CD4-positive, alpha-beta T cell treated with Interleukin-6 for 4 hours (primary cell): ENCODE data around the gene NALF2.

Source experiments
- DNase-seq: peaks from one replicate; pipeline ENCODE4 v3.0.0-alpha.2; 2020; ENCODE audit warnings: mixed read lengths

NALF2 gene

DNA sequence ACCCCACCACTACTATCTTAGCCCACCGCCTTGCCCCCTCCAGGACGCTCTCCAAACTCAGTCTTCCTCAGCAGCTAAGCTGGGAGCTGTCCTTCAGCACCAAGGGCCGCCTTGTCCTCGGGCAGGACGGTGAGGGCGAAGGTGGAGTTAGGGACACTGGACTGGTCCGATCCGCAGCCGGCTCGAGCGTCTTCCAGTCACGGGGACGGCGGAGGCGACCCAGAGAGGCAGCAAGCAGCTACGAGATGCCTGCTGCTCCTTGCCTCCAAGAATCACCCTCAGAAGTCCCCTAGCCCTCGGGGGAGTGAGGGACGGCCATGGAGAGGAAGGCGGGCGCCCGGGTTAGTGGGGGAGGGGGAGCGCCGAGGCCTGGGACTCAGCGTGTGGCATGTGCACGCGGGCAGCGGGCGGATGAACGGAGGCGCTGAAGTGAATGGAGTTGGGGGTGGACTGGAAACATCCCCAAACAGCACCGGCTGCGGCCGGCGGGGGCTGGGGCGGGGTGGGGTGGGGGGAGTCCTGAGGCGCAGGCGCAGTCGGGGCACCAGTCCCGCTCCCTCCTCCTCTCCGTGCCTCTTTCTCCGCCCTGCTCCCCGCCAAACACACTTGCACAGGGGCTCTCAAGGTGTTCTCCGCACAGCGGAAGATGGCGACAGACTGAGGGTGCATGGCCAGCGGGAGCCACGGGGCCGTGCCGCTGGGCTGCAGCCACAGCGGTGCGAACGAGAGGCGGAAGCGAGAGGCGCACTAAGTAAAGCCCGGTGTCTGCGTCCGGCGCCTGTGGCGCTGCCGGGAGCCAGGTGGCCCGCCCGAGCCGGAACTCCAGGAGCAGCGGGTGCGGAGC lies at the start of gene NALF2:
TSS of gene NALF2 (plus strand) at position 545 of the 844 bp plus-strand sequence. CDS start 957 bp downstream, outside the sequence.
- DNase-seq, result peak; percentile 15

DNA sequence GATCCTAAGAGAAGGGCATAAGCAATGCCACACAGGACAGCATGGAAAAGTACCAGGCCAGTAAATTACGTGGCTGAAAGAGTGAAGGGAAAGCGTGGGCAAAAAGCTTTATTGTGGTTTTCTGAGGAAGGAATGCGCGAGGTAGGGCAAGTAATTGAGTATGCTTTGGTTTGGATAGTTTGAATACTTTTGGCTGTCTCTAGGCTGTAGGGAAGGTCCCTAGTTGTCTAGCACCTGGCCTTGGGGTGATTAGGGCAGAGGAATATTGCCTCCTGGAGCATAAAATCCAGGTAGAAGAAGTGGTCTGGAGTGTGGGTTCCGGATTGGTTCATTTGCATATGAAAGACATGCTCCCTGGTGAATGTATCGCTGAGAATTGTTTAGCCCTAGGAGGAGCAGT lies 46.4 kb upstream of the NALF2 start:
- DNase-seq, result no peak

DNA sequence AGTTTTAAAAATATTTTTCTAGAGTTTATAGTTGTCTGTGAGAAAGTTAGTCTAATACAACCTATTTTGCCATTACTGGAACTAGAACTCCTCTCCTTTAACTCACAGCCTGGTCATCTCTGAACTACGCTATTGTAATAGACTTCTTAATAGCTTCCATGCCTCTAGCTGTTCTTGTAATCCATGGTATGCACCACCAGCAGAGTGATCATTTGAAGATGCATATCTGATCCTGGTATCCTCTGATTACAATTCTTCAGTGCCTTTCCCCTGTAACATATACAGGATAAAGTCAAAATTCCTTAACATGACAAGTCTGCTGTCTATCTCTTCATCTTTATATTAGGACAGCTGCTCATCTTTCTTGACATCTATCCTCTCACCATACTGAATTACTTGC lies 37.6 kb upstream of the NALF2 start:
- no peak for DNase-seq

DNA sequence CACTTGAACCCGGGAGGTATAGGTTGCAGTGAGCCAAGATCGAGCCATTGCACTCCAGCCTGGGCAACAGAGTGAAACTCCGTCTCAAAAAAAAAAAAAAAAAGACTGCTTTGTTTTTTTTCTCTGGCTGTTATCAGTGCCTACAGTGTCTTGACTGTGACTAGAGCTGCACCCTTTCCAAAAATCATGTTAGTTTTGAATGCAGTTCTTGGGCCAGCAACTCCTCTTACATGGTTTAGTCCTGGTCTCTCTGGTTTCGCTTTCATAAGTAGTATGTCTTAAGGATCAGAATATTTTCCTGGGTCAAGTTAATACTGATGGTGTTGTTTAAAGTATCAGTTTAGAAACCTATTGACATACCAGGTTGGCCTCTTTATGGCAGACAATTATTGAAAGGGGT lies 34.2 kb upstream of the NALF2 start:
- no peak for DNase-seq

DNA sequence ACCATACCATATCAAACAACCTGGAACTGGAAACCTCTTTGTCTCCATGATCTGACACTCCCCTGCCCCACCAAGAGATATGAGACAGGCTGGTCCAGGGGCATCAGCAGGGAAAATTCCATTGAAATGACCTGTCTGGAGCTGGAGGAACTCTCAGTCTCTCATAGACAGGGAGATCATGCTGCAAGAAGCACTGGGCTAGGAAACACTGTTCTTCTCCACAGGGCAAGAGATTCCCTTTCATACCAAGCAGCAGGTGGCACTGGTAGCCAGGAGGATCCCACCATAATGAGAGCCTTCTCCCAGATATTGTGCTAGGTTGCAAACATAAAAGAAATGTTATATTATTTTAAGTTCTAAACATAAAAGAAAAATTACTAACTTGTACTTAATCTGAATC lies 14.5 kb upstream of the NALF2 start:
- DNase-seq, result no peak

DNA sequence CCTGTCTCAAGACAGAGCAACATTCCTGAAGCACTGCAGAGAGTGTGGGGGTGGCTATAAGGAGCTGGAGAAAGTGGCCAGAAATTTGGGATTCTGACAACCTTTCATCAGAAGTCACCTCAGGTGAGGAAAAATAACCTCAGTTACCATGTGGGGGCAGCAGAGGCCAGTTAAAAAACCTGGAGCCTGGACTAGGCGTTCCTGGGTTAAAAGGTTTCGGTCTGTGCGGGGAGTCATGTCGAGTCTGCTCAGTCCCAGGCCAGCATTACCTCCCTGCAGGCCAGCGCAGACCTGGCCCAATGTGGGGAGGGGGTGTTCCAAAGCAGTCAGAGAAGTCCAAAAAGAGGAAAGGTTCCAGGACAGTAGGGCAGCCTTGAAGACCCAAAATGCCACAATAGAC lies 10.9 kb upstream of the NALF2 start:
- DNase-seq, result peak; percentile 34

DNA sequence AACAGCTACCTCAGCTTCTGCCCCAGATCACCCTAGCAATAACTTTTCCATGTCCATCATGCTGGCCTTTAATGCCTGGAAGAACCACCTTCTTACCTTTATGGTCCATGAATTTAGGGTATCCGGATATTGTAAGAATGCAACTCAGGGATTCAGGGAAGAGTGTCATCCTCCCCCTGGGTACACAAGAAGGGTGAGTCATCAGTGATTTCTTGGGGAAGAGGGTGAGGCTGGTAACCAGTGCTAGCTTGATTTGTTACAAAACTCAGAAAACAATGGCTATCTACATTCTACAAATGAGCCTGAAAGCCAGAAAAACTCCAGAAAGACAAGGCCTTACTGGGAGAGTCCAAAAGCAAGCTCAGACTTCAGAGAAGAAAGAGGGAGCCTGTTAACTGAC lies 10.4 kb upstream of the NALF2 start:
- no peak for DNase-seq

DNA sequence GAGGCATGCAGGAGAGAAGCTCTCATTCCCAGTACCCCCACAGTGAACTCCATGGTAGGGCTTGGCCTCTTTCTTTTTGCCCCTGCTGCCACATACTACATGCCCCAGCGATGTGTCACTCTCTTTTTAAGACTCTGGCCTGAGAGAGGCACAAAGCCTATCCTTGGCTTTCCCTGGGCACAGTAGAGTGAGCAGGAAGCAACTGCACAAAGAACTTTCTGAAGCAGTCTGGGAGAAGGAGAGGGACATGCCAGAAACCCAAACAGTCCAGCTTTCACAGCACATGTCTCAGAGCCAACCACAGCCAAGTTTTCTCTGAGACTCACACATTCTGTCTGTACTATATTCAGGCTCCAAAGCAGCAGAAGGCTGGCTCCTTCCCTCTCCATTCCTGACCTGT lies 7.9 kb upstream of the NALF2 start:
- DNase-seq, result no peak

DNA sequence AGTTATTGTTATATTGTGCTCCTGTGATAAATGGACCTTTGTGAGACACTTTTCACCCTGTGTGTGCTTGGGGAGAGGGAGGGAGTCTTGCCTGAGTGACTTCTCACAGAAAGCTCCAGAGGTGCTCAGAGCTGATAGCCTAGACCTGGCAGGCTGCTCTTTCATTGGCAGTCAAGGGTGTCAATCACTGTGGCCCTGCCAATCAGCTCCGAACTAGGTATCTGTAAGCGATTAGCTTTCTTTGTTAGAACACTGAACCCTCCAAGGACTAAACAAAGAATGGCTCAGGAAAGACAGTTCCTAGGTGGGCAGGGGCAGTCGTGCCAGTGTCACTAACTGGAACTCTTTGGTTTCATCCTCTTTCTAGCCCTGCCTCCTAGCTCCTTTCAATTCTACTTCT lies 2.7 kb upstream of the NALF2 start:
- no peak for DNase-seq

DNA sequence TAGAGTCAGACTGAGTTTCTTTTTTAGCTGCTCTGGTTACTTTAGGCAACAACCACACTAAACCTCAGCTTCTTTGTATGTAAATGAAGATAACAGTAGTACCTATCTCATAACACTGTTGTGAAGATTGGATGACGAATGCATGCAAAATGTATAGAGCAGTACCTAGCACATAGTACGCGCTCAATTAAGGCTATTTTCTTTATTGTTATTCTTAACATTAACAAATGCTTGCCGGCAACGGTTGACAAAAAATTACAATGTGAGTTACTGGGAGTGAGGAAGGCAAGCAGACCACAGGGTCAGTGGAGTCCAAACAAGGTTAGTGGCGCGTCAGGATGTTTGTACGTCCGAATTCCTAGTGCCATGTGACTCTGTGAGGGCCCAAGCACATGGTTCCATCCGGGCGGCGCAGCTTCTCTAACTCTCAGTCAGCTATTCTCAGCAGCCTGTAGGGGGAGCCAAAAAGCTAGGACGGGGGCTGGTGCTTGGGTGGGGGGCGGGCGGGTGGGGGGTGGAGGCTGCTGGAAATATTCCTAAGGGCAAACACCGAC lies 821 bp upstream of the NALF2 start:
- no peak for DNase-seq

DNA sequence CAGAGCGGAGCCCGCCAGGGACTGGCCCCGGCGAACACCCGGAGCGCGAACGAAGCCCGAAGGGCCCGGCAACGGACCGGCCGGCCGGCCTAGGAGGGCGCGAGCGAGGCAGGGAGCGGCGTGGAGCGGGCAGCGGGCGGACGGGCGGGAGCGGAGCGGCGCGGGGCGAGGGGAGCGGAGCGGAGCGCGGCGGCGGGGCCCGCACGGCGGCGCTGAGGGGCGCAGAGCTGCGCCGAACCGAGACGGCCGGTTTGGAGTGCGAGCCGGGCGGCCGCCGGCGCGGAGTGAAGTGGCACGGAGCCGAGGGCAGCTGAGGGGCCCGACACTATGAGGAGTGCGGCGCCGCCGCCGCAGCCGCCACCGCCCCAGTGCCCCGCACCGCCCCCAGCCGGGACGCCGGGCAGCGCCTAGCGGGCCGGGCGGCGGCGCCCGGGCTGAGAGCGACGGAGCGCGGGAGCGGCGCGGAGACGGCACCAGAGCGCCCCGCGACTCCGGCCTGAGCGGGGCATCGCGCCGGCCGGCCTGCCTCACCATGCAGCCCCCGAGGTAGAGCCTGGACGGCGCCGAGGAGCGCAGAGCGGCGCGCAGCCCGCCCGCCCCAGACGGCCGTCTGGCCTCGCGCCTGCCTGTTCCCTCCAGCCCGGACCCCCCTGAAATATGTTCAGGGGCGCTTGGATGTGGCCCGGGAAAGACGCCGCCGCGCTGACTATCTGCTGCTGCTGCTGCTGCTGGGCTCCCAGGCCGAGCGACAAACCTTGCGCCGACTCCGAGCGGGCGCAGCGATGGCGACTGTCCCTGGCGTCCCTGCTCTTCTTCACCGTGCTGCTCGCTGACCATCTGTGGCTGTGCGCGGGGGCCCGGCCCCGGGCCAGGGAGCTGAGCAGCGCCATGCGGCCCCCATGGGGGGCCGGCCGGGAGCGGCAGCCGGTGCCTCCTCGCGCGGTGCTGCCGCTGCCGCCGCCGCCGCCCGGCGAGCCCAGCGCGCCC lies 793 bp downstream of the NALF2 start:
- DNase-seq, result no peak

DNA sequence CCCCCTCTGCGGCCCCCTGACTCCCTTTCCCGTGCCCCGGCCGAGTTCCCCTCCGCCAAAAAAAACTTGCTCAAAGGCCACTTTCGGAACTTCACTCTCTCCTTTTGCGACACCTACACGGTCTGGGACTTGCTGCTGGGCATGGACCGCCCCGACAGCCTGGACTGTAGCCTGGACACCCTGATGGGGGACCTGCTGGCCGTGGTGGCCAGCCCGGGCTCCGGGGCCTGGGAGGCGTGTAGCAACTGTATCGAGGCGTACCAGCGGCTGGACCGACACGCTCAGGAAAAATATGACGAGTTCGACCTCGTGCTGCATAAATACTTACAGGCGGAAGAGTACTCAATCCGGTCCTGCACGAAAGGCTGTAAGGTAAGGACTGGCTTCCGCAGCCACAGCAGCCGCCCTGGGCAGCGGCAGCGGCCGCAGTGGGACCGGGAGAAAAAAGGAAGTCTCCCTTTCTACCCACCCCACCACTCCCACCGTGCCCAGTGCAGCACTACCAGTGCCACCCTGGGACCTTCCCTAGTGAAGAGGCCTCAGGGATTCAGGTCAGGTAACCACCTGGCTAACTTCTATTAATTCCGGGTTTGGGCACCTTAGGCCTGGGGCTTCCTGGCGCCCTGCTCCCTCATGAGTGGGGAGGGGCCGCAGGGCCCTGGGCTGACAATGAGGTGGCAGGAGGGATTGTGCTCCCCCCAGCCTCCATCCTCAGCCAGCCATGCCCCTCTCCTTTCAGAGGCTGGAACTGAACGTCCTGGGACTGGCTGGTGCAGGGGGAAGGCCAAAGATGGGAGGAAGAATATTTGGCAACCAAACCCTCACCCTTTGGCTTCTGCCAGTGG lies 1.9 kb downstream of the NALF2 start:
- DNase-seq, result no peak

DNA sequence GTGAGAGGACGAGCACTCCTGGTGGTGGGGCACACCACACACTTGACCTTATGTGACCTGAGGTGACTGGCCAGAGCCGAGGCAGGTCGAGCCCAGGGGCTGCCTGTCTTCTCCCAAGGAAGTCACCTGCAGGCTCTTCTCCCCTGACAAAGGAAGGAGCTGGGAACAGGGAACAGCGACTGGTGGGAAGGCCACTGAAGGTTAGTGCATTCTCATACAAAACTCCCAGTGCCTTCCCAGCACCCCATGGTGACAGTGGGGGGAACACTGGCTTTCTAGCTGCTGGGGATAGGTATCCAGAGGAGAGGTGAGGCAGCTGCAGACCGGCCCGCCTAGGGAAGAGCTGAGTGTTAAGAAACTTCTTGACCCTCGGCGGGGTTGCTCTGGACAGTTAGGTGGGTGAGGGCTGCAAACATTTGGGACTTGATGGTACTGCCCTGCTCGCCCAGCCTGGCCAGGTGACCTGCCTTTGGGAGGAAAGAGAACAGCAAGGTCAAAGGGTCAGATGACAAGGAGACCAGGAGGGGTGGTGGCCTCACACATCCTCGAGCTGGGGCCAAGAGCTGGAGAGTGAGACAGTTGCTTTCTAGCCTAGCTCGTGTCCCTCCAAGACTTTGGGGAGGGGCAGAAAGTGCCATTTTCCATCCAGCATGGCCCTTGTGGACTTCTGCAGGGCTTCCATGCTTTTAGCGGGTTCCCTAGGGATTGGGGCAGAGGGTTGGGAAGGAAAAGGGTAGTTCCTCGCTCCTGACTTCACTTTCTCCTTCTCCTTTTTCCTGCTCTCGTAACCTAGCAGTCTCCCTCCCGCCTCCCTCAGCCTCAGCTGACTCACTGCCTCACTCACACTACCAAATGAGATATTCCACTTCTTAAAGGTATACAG lies 2.7 kb downstream of the NALF2 start:
- DNase-seq, result no peak

DNA sequence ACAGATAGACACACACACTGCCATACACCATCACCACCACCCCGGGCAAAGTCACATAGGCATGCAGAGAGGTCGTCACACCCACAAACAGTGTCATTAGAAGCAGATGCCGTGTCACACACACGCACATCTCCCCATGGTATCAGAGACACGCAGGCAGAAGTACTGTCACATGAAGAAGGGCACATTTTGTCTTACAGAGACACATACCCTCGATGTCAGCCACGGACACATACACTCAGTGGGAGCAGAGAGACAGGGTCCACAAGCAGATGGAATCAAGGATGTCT lies 3.3 kb downstream of the NALF2 start:
- no peak for DNase-seq

DNA sequence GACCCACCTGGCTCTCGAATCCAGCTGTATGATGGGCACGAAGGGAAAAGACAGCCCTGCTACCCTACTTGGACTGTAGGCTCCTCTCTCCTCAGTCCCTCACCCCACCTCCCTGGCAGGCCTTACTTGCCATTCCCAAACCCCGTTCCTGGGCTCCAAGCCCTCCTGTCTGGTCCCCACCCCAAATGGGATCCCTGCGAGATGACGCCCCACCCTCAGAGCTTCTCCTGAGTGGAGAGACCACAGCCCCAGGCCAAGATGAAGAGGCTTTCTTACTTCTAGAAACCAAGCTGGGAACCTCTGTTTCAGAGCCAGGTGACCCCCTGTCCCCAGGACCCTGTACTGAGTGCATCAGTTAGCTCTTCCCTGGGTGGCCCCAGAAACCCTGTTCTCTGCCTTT lies 4.5 kb downstream of the NALF2 start:
- no peak for DNase-seq

DNA sequence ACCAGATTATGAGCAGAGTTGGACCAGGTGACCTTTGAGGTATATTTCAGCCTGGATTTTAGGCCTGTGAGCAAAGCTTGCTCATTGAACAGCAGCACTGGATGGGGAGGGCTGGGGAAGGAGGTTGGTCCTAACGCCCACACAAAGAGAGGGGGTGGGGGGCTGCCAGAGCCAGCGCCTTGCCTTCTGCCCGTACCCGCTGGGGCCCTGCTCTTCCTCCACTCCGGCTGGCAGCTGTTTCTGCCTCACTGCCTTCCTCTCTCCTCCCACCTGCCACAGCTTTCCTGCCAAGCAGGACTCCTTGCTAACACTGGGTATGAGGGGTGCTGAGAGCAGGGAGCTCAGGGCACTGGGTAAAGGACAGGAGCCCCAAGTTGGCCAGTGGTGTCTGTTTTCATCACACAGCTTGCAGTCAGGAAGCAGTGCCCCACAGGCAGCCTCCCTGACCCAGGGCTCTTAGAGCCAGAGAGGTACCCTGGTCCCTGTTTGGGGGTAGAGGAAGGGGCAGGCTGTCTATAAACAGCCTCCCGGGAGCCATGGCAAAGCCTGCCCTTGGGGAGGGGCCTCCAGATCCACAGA lies 6.1 kb downstream of the NALF2 start:
- no peak for DNase-seq

DNA sequence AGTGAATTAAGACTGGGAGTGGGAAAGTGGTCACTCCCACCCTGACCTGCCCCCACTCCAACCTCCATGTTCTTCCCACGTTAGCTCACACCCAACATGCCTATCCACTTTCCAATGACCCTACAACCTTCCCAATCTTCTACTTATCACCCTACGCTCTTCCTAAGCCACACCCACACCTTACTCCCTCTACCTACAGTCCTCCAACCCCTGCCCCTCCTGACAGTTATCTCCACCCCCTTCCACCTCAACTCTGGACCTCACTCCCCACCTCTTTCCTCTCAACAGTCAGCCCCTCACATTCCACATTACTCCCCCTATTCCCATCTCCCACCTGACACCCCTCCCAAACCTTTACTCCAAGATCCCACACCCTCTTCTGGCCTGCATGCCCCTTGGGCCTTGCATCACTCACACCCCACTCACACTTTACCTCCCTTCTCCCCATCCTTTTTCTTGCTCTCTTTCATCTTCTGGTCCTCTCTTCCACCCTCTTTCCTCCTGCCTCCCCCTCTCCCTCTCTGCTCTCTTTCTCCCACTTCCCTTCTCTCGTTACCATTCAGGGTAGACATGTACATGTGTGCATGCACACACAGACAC lies 6.9 kb downstream of the NALF2 start:
- no peak for DNase-seq

DNA sequence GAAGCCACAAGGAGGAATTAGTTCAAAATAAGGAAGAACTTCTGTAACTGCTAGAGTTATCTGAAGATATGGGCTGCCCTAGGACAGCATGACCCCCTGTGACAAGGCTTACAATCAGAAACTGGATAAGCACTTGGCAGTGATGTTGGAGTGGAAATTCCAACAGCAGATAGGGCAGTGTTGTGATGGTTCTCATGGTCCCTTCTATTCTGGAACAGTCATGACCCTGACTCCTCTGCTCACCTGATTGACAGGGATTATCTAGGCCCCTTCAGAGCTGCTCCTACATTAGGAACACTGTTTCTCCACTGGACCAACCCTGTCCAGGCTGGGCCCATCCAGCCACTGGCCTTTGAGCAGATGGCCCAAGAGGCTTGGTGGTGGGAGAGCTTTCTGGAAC lies 17.9 kb downstream of the NALF2 start:
- DNase-seq, result no peak

DNA sequence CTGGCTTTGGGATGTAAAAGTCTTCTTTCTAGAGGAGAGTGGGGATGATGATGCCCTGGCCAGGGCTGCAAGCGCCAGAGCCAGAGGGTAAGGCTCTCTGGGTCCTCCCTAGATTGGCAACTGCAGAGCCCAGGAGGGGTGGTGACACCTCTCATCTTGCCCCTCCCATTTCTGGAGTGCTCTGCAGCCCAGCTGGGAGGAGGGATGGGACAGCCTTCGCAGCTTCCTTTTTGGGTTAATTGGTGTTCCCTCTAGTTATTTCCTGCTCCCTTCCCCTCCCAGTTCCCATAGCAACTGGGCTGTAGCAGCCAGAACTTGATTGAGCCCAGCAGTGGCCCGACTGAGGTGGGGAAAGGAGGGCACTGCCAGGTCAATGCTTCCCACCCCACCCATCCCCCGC lies 19.2 kb downstream of the NALF2 start:
- DNase-seq, result no peak

DNA sequence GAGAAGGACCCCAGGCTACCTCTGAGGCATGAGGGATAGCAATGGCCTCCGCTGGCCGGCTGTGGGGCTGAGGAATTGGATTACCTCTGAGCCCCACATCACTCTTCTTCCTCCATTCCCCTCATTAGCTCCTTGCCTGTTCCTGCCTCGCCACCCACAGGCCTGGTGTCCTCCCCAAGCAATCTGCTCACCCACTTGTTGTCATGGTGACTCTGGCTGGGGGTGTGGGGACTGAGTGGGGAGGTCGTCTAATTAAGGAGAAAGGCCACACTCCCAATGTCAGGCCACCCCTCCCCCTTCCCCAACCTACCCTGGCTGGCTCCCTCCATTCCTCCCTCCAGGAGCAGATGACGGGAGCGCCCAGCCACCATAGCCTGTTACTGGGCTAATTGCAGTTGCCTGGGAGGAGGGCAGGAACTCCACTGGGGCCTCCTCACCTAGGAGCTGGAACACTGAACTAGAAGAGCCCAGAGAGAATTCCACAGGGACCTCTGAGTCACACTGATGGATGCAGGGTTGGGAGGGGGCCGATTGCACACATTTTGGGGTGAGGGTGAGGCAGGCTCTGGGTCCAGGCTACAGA lies 20.7 kb downstream of the NALF2 start:
- no peak for DNase-seq

DNA sequence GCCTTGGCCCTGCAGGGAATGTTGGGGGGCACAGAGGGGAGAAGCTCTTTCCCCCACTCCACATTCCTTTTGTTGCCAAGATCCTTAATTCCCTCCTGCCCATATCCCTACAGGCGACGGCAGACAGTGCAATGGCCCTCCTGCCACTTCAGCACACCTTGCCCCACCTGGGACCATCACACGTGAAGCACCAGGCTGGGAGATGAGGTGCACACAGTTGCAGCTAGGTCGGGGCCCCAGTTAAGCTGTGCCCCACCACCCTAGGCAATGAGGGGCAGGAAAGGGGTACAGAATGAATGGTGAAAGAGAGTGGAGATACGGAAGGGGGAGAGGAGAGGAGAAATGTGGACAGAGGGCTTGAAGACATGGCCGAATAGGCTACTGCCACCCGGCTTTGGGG lies 26.2 kb downstream of the NALF2 start:
- DNase-seq, result no peak
